Urinary bladder (tissue), 4 donors: Measurements from ENCODE around the gene STIL. TPM values are rescaled to one million over a fixed set of nuclear protein-coding genes. Genes with fewer than 3 reads are reported as not detected.
"Not testable (repeated sequence)": the region's sequence is repeated elsewhere in the genome, so short reads cannot be mapped to it uniquely, and the experiment has no call there.

Experiments
- DNase-seq: peaks from one replicate; pipeline ENCODE4 v3.0.0-alpha.2; 2015; ENCODE audit errors: extremely low spot score
- H3K27ac ChIP-seq: one replicate; pipeline ENCODE4 v1.5.1; 2013; ENCODE audit warnings: low read depth, mild to moderate bottlenecking, moderate library complexity
- H3K36me3 ChIP-seq: one replicate; pipeline ENCODE4 v1.6.1; 2013; ENCODE audit warnings: mild to moderate bottlenecking, moderate library complexity; ENCODE audit not compliant: insufficient read depth
- H3K4me1 ChIP-seq: one replicate; pipeline ENCODE4 v1.6.1; 2013; ENCODE audit warnings: mild to moderate bottlenecking, moderate library complexity; ENCODE audit not compliant: insufficient read depth
- H3K4me3 ChIP-seq: one replicate; pipeline ENCODE4 v1.5.1; 2013; ENCODE audit warnings: low read depth, low read length
- WGBS: extraction: QIAGEN DNeasy Blood & Tissue Kit; methylation state at CpG from one replicate; pipeline ENCODE4 v1.1.7; 2013; 5-methylcytosine and 5-hydroxymethylcytosine counted together
- polyA plus RNA-seq: library from polyadenylated mRNA; stranded (reverse); fragments of 200-250 nt; gene quantifications from one replicate; pipeline ENCODE4 v1.2.3, GENCODE V29; 2013
- total RNA-seq: library from RNA; depleted of rRNA; stranded (reverse); fragments of >200 nt; gene quantifications from one replicate; pipeline ENCODE4 v1.2.3, GENCODE V29; 2014
- donor health status: healthy with polysubstance abuse.
- donor health status: healthy.

Gene STIL
- total and polyA plus RNA-seq, 2 donors = 0.53 to 13.0 TPM

DNA sequence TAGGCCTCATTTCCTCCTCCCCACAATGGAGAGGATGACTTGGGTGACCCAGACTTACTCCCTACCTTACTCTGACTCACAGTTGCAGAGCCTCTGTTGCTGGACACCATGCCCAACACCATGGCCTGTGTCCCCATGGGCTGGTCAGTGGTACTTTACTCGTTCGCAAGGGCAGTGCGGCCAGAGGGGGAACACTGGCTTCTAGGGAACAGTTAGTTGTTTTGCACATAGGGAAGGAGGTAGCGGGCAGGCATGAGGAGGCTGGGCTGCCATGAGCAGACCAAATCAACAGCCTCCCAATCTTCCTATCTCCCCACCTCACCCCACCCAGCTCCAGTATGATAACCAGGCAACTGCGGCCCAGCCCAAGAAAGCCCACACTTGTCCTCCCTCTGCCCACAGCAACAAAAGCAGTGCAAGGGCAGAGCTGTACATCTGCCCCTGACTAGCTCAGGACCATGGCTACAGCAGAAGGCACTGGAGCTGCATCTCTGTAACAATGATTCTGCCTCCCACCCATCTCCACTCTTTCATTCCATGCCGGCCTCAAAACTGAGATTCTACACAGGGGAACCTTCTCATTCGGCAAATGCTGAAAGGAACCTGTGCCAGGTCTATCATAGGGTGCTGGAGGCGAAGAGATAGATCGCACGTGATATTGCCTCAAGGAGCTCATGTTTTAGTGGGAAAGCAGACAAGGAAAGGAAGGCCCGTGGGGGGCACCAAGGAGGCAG, 100.5 kb downstream of the STIL start:
- DNase-seq = no peak
- H3K4me3 ChIP-seq = no peak overlapping the region
- 77% methylated on average over 11 of the region's 11 CpGs for WGBS

DNA sequence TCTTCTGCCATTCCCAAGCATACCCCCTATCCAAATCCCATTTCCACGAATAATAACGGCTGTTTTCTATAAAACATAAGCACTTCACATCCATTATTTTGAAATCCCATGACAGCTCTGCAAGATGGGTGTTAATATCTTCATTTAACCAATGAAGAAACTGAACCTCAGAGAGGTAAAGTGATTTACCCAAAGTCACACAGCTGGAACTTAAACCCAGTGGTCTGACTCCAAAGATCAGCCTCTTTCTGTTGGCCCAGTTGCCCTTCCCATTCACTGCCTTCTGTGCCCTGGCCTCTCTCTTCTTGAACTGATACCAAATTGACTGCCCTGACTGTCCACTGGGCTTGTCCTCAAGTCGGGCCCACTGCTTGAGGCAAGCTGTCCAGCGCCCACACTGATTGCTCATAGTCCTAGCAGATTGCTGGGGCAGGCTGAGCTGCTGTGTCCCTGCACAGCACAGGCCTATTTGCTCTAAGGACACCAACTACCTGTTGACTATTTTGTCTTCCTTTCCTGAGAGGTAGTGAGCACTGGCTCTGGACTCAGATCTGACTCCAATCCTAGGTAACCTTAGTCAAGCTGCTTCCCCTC, 101.2 kb downstream of the STIL start:
- no peaks in the 10 kb centered on the region for H3K4me1 ChIP-seq
- no peak overlapping the region for H3K27ac ChIP-seq
- H3K4me3 ChIP-seq = no peak overlapping the region
- WGBS = 85% methylated on average over 4 of the region's 4 CpGs
- no peaks in the 10 kb centered on the region for H3K36me3 ChIP-seq
- DNase-seq = no peak

More for the DNA sequence above, 100.5 kb downstream of the STIL start:
- H3K4me1 ChIP-seq = no peaks in the 10 kb centered on the region
- no peaks in the 10 kb centered on the region for H3K36me3 ChIP-seq
- no peak overlapping the region for H3K27ac ChIP-seq

DNA sequence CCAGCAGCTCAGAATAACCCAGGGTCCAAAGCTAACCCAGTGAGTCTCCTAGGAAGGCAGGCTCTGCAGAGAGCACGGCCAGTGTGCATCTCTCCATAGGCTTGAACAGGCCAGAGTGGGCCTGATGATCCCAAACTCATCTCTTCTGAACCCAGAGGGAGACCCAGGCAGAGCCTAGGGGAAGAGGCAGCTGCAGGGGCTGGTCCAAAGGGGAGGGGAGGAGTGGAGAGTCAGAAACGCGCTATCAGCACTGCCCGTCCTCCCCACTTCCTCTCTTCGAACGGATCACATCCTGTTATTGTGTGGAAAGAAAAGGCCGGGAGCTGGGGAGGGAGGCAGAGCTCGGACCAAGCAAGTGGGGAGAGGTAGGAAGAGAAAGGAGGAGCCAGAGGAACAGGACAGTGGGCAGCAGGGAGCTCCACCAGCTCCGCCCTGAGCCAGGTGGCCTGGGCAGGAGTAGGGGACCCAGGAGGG, 102.1 kb downstream of the STIL start:
- H3K27ac ChIP-seq = no peak overlapping the region
- no peaks in the 10 kb centered on the region for H3K4me1 ChIP-seq
- DNase-seq = no peak
- H3K4me3 ChIP-seq = no peak overlapping the region
- no peaks in the 10 kb centered on the region for H3K36me3 ChIP-seq
- 34% methylated on average over 9 of the region's 9 CpGs for WGBS

DNA sequence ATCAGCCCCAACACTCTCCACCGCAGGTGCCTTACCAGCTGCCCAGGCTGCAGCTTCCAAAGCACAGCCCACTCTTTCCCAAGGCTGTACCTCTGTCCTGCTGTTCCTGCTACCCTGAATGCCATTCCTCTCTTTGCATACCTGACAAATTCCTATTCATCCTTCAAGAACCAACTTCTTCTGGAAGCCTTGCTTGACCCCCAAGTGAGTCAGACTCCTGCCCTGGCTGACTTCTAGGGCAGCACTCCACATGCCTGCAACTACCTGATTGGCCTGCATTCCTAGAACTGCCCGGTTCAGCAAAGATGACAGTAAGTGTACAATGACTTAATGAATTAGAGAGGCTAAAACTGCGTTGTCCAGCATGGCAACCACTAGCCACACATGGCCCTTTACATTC, 103.3 kb downstream of the STIL start:
- H3K36me3 ChIP-seq = no peaks in the 10 kb centered on the region
- H3K4me3 ChIP-seq = no peak overlapping the region
- no peaks in the 10 kb centered on the region for H3K4me1 ChIP-seq
- DNase-seq = no peak
- no peak overlapping the region for H3K27ac ChIP-seq
- WGBS = 82% methylated on average over 3 of the region's 3 CpGs

DNA sequence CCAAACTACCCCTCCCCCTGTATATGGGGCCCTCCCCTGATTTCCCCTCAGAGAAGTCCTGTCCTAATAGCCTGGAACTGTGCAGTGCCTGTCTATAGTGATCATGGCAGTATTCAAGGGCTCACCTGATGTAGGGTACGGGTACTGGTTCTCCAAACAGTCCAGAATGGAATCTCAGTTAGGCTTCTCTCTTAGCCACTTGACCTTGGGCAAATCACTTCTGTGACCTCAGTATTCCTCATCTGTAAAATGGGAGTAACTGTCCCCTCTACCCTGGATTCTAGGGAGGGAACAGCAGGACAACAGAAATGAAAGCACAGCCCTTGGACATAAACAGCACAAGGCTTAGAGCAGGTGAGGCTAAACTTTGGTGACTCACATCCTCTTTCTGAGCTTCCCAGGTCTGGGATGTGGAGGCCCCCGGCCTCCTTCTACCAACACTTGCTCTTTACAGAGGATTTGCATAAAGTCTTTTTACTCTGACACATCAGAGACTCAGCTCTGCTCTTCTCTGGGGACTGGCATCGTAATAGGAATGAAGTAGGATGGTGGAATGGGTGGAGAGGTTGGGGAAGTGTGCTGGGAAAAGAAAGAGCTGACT, 104.1 kb downstream of the STIL start:
- Histone ChIP-seq H3K4me3 (no peak overlapping the region), H3K4me1 (no peaks in the 10 kb centered on the region), H3K27ac (no peak overlapping the region), H3K36me3 (no peaks in the 10 kb centered on the region)
- no peak for DNase-seq
- 84% methylated on average over 3 of the region's 3 CpGs for WGBS

DNA sequence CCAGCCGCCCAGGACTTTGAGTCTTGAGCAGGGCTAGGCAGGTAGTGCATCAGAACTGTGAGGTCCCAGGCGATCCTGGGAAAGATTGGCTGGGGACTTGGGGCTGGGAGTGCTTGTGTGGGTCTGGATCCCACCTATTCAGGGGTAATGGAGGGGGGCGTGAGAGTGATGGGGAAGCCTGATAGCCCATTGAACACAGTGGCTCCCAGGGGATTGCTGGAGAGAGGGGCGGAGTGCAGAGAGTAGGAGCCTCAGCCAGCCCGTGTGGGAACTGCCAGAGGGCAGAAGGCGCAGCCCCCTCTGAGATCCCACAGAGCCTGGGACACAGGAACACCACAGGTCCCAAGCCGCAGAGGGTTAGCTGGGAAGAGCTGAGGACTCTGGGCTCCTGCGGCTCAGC, 104.9 kb downstream of the STIL start:
- Histone ChIP-seq H3K4me3 (no peak overlapping the region), H3K4me1 (no peaks in the 10 kb centered on the region), H3K27ac (no peak overlapping the region), H3K36me3 (no peaks in the 10 kb centered on the region)
- WGBS = 49% methylated on average over 8 of the region's 8 CpGs
- no peak for DNase-seq

DNA sequence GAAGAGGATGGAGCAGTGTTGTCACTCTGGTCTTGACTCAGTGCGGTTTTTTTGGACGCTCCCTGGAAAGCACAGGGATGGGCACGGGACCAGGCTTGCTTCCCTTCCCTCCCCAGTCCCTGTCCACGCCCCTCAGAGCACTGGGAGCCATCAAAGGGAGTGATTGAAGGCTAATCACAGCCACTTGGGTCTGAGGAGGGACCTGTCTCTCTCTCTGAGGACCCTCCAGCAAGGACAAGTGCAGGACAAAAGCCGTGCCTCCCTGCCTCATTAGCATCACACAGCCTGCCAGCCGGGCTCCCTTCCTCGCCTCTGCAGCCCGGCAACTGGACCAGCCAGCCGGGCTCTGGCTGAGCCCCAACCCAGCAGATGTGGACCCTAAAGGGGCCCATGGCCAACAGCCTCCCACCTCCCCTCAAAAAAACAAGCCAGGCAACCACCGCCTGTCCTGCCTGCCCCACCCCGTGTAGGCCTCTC, 105.5 kb downstream of the STIL start:
- 31% methylated on average over 11 of the region's 11 CpGs for WGBS
- no peak overlapping the region for H3K27ac ChIP-seq
- H3K4me1 ChIP-seq = no peaks in the 10 kb centered on the region
- no peak for DNase-seq
- no peak overlapping the region for H3K4me3 ChIP-seq
- H3K36me3 ChIP-seq = no peaks in the 10 kb centered on the region

DNA sequence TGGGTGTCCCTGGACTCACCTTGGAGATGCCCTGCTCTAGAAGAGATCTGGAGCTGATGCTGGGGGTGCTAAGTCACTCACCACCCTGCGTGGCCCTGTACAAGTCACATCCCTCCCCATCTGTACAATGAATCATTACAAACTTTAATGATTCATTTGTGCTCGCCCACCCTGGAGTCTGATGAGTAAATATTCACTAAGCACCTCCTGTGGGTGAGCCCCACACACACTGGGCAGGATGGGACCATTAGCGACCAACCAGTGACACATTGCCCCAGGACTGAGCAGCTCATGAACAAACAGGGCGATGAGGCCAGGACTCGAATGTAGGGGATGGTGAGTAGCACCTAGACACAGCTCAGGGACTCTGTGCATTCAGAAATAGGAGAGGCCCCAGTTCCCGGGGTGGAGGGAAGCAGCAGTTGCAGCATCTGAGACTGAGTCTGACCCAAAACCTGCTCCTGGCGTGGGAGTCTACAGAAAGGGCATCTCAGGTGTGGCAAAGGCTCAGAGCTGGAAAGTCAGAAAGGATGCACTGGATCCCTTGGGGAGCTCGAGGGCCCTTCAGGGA, 106.1 kb downstream of the STIL start:
- Histone ChIP-seq H3K4me3 (no peak overlapping the region), H3K27ac (no peak overlapping the region), H3K4me1 (no peaks in the 10 kb centered on the region), H3K36me3 (no peaks in the 10 kb centered on the region)
- WGBS = 55% methylated on average over 8 of the region's 8 CpGs
- DNase-seq = no peak

DNA sequence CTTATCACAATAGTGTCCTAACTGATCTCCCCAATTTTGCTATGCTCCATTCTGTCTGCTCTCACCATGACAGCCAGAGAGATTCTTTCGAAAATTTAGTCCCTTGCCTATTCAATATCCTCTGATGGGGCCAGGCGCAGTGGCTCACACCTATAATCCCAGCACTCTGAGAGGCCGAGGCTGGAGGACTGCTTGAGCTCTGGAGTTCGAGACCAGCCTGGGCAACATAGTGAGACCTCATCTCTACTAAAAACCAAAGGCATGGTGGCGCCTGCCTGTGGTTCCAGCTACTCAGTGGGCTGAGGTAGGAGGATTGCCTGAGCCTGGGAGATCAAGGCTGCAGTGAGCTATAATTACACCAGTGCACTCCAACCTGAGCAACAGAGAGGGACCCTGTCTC, 108.0 kb downstream of the STIL start:
- Histone ChIP-seq H3K4me1 (no peaks in the 10 kb centered on the region), H3K36me3 (no peaks in the 10 kb centered on the region), H3K27ac (no peak overlapping the region), H3K4me3 (no peak overlapping the region)
- no peak for DNase-seq
- 91% methylated on average over 5 of the region's 5 CpGs for WGBS

DNA sequence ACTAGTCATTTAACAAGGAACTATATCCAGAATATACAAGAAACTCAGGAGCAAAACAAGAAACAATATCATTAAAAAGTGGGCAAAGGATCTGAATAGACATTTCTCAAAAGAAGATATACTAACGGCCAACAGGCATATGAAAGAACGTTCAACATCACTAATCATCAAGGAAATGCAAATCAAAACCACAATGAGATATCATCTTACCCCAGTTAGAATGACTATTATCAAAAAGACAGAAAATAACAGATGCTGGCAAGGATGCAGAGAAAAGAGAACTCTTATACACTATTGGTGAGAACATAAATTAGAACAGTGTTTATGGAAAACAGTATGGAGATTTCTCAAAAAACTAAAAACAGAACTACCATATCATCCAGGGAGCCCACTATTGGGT, 110.4 kb downstream of the STIL start:
- not testable (repeated sequence) for H3K4me1 ChIP-seq, DNase-seq, H3K36me3 ChIP-seq, H3K4me3 ChIP-seq, H3K27ac ChIP-seq
- 61% methylated on average over 2 of the region's 2 CpGs for WGBS

DNA sequence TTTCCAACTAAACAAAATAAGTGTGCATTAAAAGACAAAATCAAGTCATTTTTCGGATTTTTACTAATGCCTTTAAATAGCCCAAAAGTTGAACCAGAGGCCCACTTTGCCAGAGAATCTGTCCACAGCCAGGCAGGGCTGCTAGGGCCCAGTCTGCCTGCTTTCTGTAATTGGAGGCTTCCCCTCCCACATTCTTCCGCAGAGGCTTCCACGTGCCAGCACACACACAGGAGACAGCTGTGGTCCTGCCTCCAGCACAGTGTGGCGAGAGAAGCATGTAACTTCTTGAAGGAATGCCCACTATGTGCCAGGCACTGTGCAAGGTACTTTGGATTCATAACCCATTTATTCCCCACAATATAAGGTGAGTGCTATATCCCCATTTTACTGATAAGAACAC, 112.8 kb downstream of the STIL start:
- Histone ChIP-seq H3K4me3 (no peak overlapping the region), H3K36me3 (no peaks in the 10 kb centered on the region), H3K27ac (no peak overlapping the region), H3K4me1 (no peaks in the 10 kb centered on the region)
- DNase-seq = no peak
- 25% methylated on average over 4 of the region's 4 CpGs for WGBS
